GM12891 (cell line): ENCODE measurements around the gene RRM2.

ENCODE experiments used
- DNase-seq: peaks from one replicate; pipeline ENCODE4 v3.0.0; 2011; ENCODE audit warnings: low spot score; ENCODE audit not compliant: insufficient read length
- FAIRE-seq: peaks from 2 replicates; lab custom pipeline; 2011; peaks lifted over from hg19 to GRCh38; lab: Jason Lieb, UNC
- PAX5 ChIP-seq: IDR thresholded peaks from 2 replicates; pipeline ENCODE4 v1.6.1; 2011; ENCODE audit warnings: low read length, moderate library complexity, mild to moderate bottlenecking; ENCODE audit not compliant: insufficient read depth, severe bottlenecking
- POLR2A ChIP-seq: IDR thresholded peaks from 2 replicates; pipeline ENCODE4 v1.6.1; 2011; ENCODE audit warnings: low read depth, low read length, control low read depth
- POLR2AphosphoS5 ChIP-seq: IDR thresholded peaks from 2 replicates; pipeline ENCODE4 v1.6.1; 2011; ENCODE audit warnings: low read depth, low read length, control low read depth
- POU2F2 ChIP-seq: IDR thresholded peaks from 2 replicates; pipeline ENCODE4 v1.6.1; 2011; ENCODE audit warnings: low read depth, mild to moderate bottlenecking, control low read depth, low read length, moderate library complexity
- SPI1 ChIP-seq: IDR thresholded peaks from 2 replicates; pipeline ENCODE4 v1.6.1; 2011; ENCODE audit warnings: low read depth, low read length, control low read depth
- TAF1 ChIP-seq: IDR thresholded peaks from 2 replicates; pipeline ENCODE4 v1.6.1; 2011; ENCODE audit warnings: low read depth, low read length, control low read depth

RRM2 gene

GRCh38 chr2:10150436-10150835, 27.9 kb downstream of the RRM2 start:
- TF ChIP-seq POLR2AphosphoS5 (no peak), TAF1 (no peak), SPI1 (no peak), POU2F2 (no peak), PAX5 (no peak), POLR2A (no peak)
- FAIRE-seq (no peak), DNase-seq (no peak)

GRCh38 chr2:10151462-10151861, 28.9 kb downstream of the RRM2 start:
- FAIRE-seq (no peak), DNase-seq (no peak)
- TF ChIP-seq TAF1 (no peak), POLR2AphosphoS5 (no peak), POLR2A (no peak), SPI1 (no peak), POU2F2 (no peak), PAX5 (no peak)

- DNase-seq (no peak), FAIRE-seq (no peak)
- TF ChIP-seq POLR2A (no peak), SPI1 (no peak), POU2F2 (no peak), TAF1 (no peak), POLR2AphosphoS5 (no peak), PAX5 (no peak)
Observed at GRCh38 chr2:10157293-10157692, 34.8 kb downstream of the RRM2 start.

GRCh38 chr2:10158681-10159080, 36.1 kb downstream of the RRM2 start:
- TF ChIP-seq POU2F2 = no peak
- TF ChIP-seq TAF1 = no peak
- TF ChIP-seq SPI1 = no peak
- TF ChIP-seq POLR2A = no peak
- no peak for TF ChIP-seq POLR2AphosphoS5
- no peak for TF ChIP-seq PAX5
- no peak for FAIRE-seq
- DNase-seq = no peak

GRCh38 chr2:10159086-10159485, 36.5 kb downstream of the RRM2 start:
- DNase-seq (no peak), FAIRE-seq (no peak)
- TF ChIP-seq POLR2AphosphoS5 (no peak), POLR2A (no peak), PAX5 (no peak), SPI1 (no peak)

- TF ChIP-seq POLR2AphosphoS5 (no peak), TAF1 (no peak)
- DNase-seq (no peak), FAIRE-seq (no peak)
Observed at GRCh38 chr2:10159581-10160131, 37.1 kb downstream of the RRM2 start.

GRCh38 chr2:10160203-10160955, 37.8 kb downstream of the RRM2 start:
- DNase-seq (no peak), FAIRE-seq (no peak)
- TF ChIP-seq POU2F2 = no peak
- TF ChIP-seq POLR2A = no peak
- TF ChIP-seq PAX5 = no peak
- TF ChIP-seq TAF1 = no peak
- TF ChIP-seq POLR2AphosphoS5 = no peak
- TF ChIP-seq SPI1 = no peak

- FAIRE-seq (no peak), DNase-seq (no peak)
- TF ChIP-seq POU2F2 = no peak
- TF ChIP-seq POLR2AphosphoS5 = no peak
- TF ChIP-seq POLR2A = no peak
- no peak for TF ChIP-seq PAX5
- TF ChIP-seq SPI1 = no peak
- TF ChIP-seq TAF1 = no peak
Observed at GRCh38 chr2:10161206-10161931, 38.8 kb downstream of the RRM2 start.

GRCh38 chr2:10161961-10162441, 39.5 kb downstream of the RRM2 start:
- FAIRE-seq (no peak), DNase-seq (no peak)
- TF ChIP-seq PAX5 (no peak), POLR2A (no peak), TAF1 (no peak), POU2F2 (no peak), SPI1 (no peak), POLR2AphosphoS5 (no peak)
